ENCODE measurements around the gene DEGS1. TPM values are rescaled to one million over a fixed set of nuclear protein-coding genes. Genes with fewer than 3 reads are reported as not detected.

Gene DEGS1
- total RNA-seq, 1 experiment from 2014 or later: 71.3 TPM

GRCh38 chr1:224196813-224197600, 14.0 kb downstream of the DEGS1 start:
- no peak overlapping the region for H3K4me2 ChIP-seq (ENCODE audit: low read length)
- ATAC-seq: no peak

GRCh38 chr1:224198572-224198971, 15.5 kb downstream of the DEGS1 start:
- ATAC-seq (no peak), DNase-seq (no peak)
- Histone ChIP-seq H3K9me3 (ENCODE audit: low read length) (no peaks in the 10 kb centered on the region), H3K27me3 (ENCODE audit: low read length) (no peaks in the 10 kb centered on the region), H3K27ac (ENCODE audit: low read length) (peak overlapping the region; percentile 88; the same call in 1 of the 2 replicates), H3K9ac (ENCODE audit: low read length) (no peak overlapping the region), H3K36me3 (ENCODE audit: low read depth, low read length) (no peaks in the 10 kb centered on the region; the same call in 1 of the 2 replicates), H2AFZ (ENCODE audit: low read length) (no peak overlapping the region), H3K4me1 (ENCODE audit: insufficient read depth, low read length) (peaks cover 22% of the 10 kb centered on the region), H4K20me1 (ENCODE audit: low read length) (no peaks in the 10 kb centered on the region), H3F3A (ENCODE audit: low read length, unreplicated experiment) (peaks cover 3% of the 10 kb centered on the region), H3K79me2 (ENCODE audit: low read length) (no peaks in the 10 kb centered on the region), H3K4me2 (ENCODE audit: low read length) (no peak overlapping the region), H3K4me3 (ENCODE audit: low read length) (no peak overlapping the region), H3K9me2 (replicated peaks; ENCODE audit: low read length) (no peaks in the 10 kb centered on the region)
- TF ChIP-seq EZH2 (IDR thresholded peaks at IDR 0.05; ENCODE audit: low read length, unreplicated experiment) (no peak), EZH2phosphoT487 (IDR thresholded peaks at IDR 0.05; ENCODE audit: borderline replicate concordance, low read length) (no peak)
- ChIA-PET CTCF (no interaction called here), POLR2A (ENCODE audit: unreplicated experiment) (no interaction called here)
- intact Hi-C loops (cut with micrococcal nuclease): loop anchor here (2.0 kb wide), 1 partner anchor 14 kb away; no protein-coding TSS in a partner anchor
- BruUV-seq (replicated peaks): no TSS peak

More at GRCh38 chr1:224196813-224197600, 14.0 kb downstream of the DEGS1 start:
- Histone ChIP-seq H3K4me1 (ENCODE audit: insufficient read depth, low read length) (peaks cover 13% of the 10 kb centered on the region), H3K36me3 (ENCODE audit: low read depth, low read length) (peaks cover 12% of the 10 kb centered on the region), H3K27me3 (ENCODE audit: low read length) (no peaks in the 10 kb centered on the region), H3K9me2 (replicated peaks; ENCODE audit: low read length) (no peaks in the 10 kb centered on the region), H4K20me1 (ENCODE audit: low read length) (no peaks in the 10 kb centered on the region), H3K27ac (ENCODE audit: low read length) (no peak overlapping the region), H3F3A (ENCODE audit: low read length, unreplicated experiment) (no peaks in the 10 kb centered on the region), H3K4me3 (ENCODE audit: low read length) (no peak overlapping the region), H3K9ac (ENCODE audit: low read length) (no peak overlapping the region), H3K9me3 (ENCODE audit: low read length) (no peaks in the 10 kb centered on the region), H2AFZ (ENCODE audit: low read length) (no peak overlapping the region), H3K79me2 (ENCODE audit: low read length) (no peaks in the 10 kb centered on the region)
- TF ChIP-seq CTCF (conservative IDR thresholded peaks at IDR 0.05; ENCODE audit: low read depth, low read length): no peak
- no peak for TF ChIP-seq EZH2 (IDR thresholded peaks at IDR 0.05; ENCODE audit: low read length, unreplicated experiment)
- TF ChIP-seq EZH2phosphoT487 (IDR thresholded peaks at IDR 0.05; ENCODE audit: borderline replicate concordance, low read length): no peak
- POLR2A ChIA-PET (ENCODE audit: unreplicated experiment): no interaction called here
- intact Hi-C loops (cut with micrococcal nuclease): no loop called here
- CTCF ChIA-PET: no interaction called here
- DNase-seq: no peak
- BruUV-seq (replicated peaks): no TSS peak

GRCh38 chr1:224199679-224200078, 16.6 kb downstream of the DEGS1 start:
- H3K4me1 ChIP-seq (ENCODE audit: insufficient read depth, low read length): peaks cover 33% of the 10 kb centered on the region
- H3K27me3 ChIP-seq (ENCODE audit: low read length): no peaks in the 10 kb centered on the region
- H3K36me3 ChIP-seq (ENCODE audit: low read depth, low read length): no peaks in the 10 kb centered on the region
- TF ChIP-seq EZH2 (IDR thresholded peaks at IDR 0.05; ENCODE audit: low read length, unreplicated experiment) (no peak), EZH2phosphoT487 (IDR thresholded peaks at IDR 0.05; ENCODE audit: borderline replicate concordance, low read length) (no peak), CTCF (conservative IDR thresholded peaks at IDR 0.05; ENCODE audit: low read depth, low read length) (no peak)
- H3K9ac ChIP-seq (ENCODE audit: low read length): peak overlapping the region; percentile 47
- H3K9me3 ChIP-seq (ENCODE audit: low read length): no peaks in the 10 kb centered on the region
- BruUV-seq (replicated peaks): no TSS peak
- no peak overlapping the region for H3K4me3 ChIP-seq (ENCODE audit: low read length)
- POLR2A ChIA-PET (ENCODE audit: unreplicated experiment): no interaction called here
- peak; percentile 88 for ATAC-seq
- intact Hi-C loops (cut with micrococcal nuclease): loop anchor here (2.0 kb wide), 1 partner anchor 15 kb away; no protein-coding TSS in a partner anchor
- no peaks in the 10 kb centered on the region for H3K9me2 ChIP-seq (replicated peaks; ENCODE audit: low read length)
- peak overlapping the region; percentile 53 for H3K4me2 ChIP-seq (ENCODE audit: low read length)
- peak overlapping the region; percentile 88 for H3K27ac ChIP-seq (ENCODE audit: low read length)
- DNase-seq: peak; percentile 90
- no peak overlapping the region for H2AFZ ChIP-seq (ENCODE audit: low read length)
- CTCF ChIA-PET: no interaction called here
- H3F3A ChIP-seq (ENCODE audit: low read length, unreplicated experiment): peaks cover 14% of the 10 kb centered on the region
- H3K79me2 ChIP-seq (ENCODE audit: low read length): no peaks in the 10 kb centered on the region
- H4K20me1 ChIP-seq (ENCODE audit: low read length): no peaks in the 10 kb centered on the region

All from PC-3 (cell line).